ENCODE results near the gene PCBP3.

The PCBP3 gene

DNA sequence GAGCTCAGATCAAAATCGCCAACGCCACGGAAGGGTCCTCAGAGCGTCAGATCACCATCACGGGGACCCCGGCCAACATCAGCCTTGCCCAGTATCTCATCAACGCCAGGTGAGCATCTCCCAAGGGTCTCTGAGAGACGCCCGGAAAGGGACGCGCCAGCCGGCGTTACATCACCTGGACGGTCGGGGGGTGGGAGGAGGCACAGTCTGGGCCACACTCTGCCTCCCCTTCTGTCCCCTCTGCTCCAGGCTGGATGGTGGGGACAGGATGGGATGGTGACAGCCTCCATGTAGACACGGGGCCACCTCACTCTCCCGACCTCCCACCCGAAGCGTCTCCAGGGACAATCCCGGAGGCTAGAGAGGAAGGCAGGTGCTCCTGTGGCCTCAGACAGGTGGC is 296.6 kb downstream of the PCBP3 start:
- no peak for DNase-seq (ENCODE audit: low read depth in 2 of 2)
- no peak overlapping the region for H3K4me3 ChIP-seq (replicated peaks in 1 of 2; ENCODE audit: low read depth in 2 of 2, low read length in 2 of 2)
- no peak for TF ChIP-seq CTCF (IDR thresholded peaks at IDR 0.05; ENCODE audit: low read depth, low read length)

DNA sequence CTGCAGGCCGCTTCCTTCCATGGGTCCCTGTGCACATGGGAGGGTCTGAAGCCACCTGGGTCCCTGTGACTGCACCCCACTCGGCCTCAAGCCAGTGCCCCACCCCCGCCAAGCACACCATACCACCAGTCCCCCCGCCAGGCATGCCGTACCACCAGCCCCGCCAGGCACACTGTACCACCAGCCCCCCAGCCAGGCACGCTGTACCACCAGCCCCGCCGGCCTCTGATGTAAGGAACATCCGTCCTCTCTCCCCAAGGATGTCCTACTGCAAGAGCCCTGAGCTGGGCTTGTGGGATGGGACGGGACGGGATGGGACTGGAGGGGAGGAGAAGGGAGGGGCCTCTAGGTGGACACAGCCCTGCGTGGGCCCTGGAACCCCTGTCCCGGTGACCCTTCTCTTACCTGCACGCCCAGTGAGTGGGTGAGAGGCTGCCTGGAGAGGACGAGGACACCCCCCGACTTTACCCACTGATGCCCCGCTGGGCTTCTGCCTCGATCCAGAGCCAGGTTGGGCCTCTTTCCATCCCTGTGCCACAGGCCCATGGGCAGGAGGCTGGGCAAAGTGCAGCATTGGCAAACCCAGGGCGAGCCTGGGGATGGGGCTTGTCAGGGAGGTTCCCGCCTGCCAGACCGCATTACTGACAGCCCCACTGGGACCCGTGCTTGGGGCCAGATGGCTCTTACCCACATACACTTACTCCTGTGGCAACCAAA is 297.3 kb downstream of the PCBP3 start:
- no peak for TF ChIP-seq CTCF (IDR thresholded peaks at IDR 0.05; ENCODE audit: low read depth, low read length)
- H3K4me3 ChIP-seq (replicated peaks in 1 of 2; ENCODE audit: low read depth in 2 of 2, low read length in 2 of 2): no peak overlapping the region
- DNase-seq (ENCODE audit: low read depth in 2 of 2): no peak

DNA sequence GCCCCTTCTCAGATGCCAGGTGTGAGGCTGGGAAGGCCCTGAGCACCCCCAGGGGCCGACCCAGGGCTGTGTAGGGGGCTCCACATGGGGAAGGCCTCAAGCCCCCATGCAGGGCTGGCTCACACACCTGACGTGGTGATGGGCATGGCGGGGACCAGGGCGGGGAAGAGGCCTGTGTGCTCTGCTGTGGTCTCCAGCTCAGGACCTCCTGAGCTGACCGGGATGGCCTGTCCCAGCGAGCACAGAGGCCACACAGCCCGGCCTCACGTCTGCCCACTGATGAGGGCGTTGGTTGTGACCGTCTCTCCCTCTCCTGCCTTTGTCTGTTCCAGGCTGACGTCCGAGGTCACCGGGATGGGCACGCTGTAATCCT is 297.8 kb downstream of the PCBP3 start:
- H3K4me3 ChIP-seq (replicated peaks in 1 of 2; ENCODE audit: low read depth in 2 of 2, low read length in 2 of 2): no peak overlapping the region
- no peak for TF ChIP-seq CTCF (IDR thresholded peaks at IDR 0.05; ENCODE audit: low read depth, low read length)
- no peak for DNase-seq (ENCODE audit: low read depth in 2 of 2)

DNA sequence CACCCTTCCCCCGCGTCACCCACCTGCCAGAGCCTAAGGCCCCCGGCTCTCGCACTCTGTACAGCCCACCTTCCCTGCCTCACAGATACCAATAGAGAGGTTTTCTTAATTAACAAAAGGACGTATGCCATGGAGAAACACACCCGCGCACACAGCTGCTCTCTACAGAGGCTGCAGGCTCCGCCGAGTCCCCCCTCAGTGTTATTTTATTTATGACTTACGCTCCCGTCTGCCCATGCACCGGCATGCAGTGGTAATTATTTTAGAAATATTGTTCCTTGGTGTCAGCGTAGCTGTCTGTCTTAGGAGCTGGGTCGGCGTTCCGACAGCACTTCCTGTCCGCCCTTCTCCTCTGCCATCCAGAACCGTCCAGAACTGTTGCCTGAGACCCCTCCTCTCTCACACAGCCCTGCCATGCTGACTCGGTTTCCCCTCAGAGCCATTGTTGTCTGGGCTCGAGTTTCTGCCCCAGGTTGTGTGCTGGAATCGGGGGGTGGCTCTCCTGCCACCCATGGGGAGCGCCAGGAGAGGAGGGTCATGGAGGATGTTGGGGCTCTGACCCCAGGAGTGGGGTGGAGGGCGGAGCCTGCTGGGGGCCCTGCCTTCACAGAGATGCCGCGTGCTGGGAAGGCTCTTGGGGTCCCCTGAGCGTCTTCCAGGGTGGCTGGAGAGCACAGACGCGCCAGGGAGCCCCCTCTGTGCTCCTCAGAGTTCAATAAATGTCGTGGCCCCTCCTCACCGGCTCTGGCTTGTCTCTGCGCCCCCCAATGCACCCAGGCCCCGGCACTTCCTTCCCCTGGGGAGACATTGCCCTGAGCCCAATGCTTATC is 298.4 kb downstream of the PCBP3 start:
- H3K4me3 ChIP-seq (replicated peaks in 1 of 2; ENCODE audit: low read depth in 2 of 2, low read length in 2 of 2): no peak overlapping the region
- no peak for TF ChIP-seq CTCF (IDR thresholded peaks at IDR 0.05; ENCODE audit: low read depth, low read length)
- DNase-seq (ENCODE audit: low read depth in 2 of 2): no peak

DNA sequence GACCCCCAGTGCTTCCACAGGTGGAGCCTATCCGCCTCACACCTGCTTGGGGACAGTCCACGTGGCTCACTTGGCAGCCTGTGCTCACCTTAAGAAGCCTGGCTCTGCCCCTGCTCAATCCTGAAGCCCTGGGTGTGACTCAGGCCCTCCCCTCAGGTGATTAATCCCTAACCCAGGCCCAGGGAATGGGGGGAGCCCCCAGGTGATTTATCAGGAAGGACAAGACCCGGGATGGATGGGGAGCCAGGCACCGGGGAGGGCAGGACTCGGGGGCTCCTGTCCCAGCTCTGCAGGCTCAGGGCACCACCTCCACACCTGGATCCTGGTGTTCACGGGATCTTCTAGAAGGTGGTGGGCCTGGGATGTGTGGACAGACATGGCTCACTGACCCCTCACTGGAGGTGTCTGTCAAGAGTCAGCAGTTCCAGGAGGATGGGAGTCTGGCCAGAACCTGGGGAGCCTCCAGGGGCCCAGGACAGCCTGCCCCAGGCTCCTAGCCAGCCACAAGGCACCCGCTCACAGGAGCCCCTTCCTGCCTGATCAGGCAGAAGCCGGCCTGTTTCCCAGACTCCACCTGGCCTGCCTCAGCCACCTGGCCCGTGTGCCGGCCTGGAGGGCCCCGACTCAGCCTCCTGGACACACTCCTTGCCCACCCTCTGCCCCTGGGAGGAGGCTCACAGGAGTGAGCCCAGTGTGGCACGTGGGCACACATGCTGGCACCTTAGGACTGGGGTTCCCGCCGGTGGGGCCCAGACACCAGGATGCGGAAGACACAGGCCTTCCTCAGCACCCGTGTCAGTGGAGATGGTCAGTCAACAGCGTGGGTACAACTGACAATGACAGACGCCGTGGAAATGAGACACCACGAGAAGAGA is 299.5 kb downstream of the PCBP3 start:
- DNase-seq (ENCODE audit: low read depth in 2 of 2): no peak
- no peak for TF ChIP-seq CTCF (IDR thresholded peaks at IDR 0.05; ENCODE audit: low read depth, low read length)
- H3K4me3 ChIP-seq (replicated peaks in 1 of 2; ENCODE audit: low read depth in 2 of 2, low read length in 2 of 2): no peak overlapping the region

- DNase-seq (ENCODE audit: low read depth in 2 of 2): no peak
- no peak for TF ChIP-seq CTCF (IDR thresholded peaks at IDR 0.05; ENCODE audit: low read depth, low read length)
- H3K4me3 ChIP-seq (replicated peaks in 1 of 2; ENCODE audit: low read depth in 2 of 2, low read length in 2 of 2): no peak overlapping the region
These were observed 300.4 kb downstream of the PCBP3 start for GRCh38 chr21:45943630-45944540.

All from cardiac fibroblast (primary cell).